ENCODE results near the gene UBE3D.
"Not testable (repeated sequence)": the region's sequence is repeated elsewhere in the genome, so short reads cannot be mapped to it uniquely, and the experiment has no call there.

DNA sequence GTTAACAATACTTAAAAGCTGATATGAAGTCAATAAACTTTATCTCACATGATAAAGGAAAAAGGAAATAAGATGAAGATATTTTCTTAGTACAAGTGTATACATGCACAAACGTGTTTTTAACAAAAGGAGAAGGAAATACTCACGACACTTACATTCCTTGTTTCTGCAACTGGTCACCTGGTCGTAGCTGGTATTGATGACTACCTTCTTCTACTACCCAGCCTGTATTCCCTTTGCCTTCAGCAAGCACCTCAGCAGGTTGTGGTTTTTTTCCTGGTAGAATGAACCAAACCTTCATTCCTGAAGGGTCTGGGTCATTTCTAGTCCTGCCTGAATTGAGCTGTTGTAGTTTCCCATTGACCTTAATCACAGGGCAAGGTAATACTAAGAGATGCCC is 54.5 kb downstream of the UBE3D start:
- TF ChIP-seq, protein P1, sequence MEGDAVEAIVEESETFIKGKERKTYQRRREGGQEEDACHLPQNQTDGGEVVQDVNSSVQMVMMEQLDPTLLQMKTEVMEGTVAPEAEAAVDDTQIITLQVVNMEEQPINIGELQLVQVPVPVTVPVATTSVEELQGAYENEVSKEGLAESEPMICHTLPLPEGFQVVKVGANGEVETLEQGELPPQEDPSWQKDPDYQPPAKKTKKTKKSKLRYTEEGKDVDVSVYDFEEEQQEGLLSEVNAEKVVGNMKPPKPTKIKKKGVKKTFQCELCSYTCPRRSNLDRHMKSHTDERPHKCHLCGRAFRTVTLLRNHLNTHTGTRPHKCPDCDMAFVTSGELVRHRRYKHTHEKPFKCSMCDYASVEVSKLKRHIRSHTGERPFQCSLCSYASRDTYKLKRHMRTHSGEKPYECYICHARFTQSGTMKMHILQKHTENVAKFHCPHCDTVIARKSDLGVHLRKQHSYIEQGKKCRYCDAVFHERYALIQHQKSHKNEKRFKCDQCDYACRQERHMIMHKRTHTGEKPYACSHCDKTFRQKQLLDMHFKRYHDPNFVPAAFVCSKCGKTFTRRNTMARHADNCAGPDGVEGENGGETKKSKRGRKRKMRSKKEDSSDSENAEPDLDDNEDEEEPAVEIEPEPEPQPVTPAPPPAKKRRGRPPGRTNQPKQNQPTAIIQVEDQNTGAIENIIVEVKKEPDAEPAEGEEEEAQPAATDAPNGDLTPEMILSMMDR (IDR thresholded peaks at IDR 0.05 in 8 of 11, conservative IDR thresholded peaks at IDR 0.05 in 3 of 11), result not testable (repeated sequence)
- not testable (repeated sequence) for TF ChIP-seq POLR2A (IDR thresholded peaks at IDR 0.05)
